CD4-positive, CD25-positive, alpha-beta regulatory T cell (primary cell): ENCODE measurements around the gene ACHE. TPM values are rescaled to one million over a fixed set of nuclear protein-coding genes. Genes with fewer than 3 reads are reported as not detected.

Experiments
- ATAC-seq, 2 donors: fragments of 150-1000 bp; cut with Tn5 transposase; one replicate each; pipeline ENCODE4 v1.10.0; 2021; ENCODE audit warnings: low read depth in 2 of 2, moderate number of reproducible peaks in 2 of 2, moderate library complexity in 1 of 2
- DNase-seq, 3 donors: peaks; one replicate each; pipeline versions ENCODE4 v3.0.0 to v3.0.0-alpha.2; 2012 to 2022; ENCODE audit warnings: mixed read lengths in 1 of 3
- H3K27ac ChIP-seq: one replicate; pipeline ENCODE4 v1.7.0; 2013; ENCODE audit warnings: mild to moderate bottlenecking, low read length; ENCODE audit not compliant: insufficient read depth, poor library complexity, severe bottlenecking
- H3K27me3 ChIP-seq: one replicate; pipeline ENCODE4 v1.7.0; 2013; ENCODE audit warnings: low read length; ENCODE audit not compliant: control insufficient read depth, insufficient read depth
- H3K36me3 ChIP-seq: one replicate; pipeline ENCODE4 v1.7.0; 2013; ENCODE audit warnings: mild to moderate bottlenecking, low read length, moderate library complexity; ENCODE audit not compliant: control insufficient read depth, insufficient read depth
- H3K4me1 ChIP-seq: 2 replicates; pipeline ENCODE4 v1.7.0; 2013; ENCODE audit warnings: mild to moderate bottlenecking, low read length; ENCODE audit not compliant: insufficient read depth, control insufficient read depth, poor library complexity, severe bottlenecking
- H3K4me3 ChIP-seq: one replicate; pipeline ENCODE4 v1.7.0; 2013; ENCODE audit warnings: low read depth, mild to moderate bottlenecking, low read length, moderate library complexity
- H3K9me3 ChIP-seq, 2 experiments: 1 replicate in 1 of 2; 2 replicates in 1 of 2; pipeline ENCODE4 v1.7.0; 2013; ENCODE audit warnings: low read length in 2 of 2, mild to moderate bottlenecking in 1 of 2, moderate library complexity in 1 of 2; ENCODE audit not compliant: control insufficient read depth in 2 of 2
- H3K27ac Mint-ChIP-seq, 3 donors: one replicate each; pipeline ENCODE4 v1.8.0; 2020 to 2022; ENCODE audit warnings: mild to moderate bottlenecking in 3 of 3, mixed read lengths in 3 of 3, moderate library complexity in 2 of 3
- H3K27me3 Mint-ChIP-seq: one replicate; pipeline ENCODE4 v1.8.0; 2022; ENCODE audit warnings: mild to moderate bottlenecking, mixed read lengths
- H3K36me3 Mint-ChIP-seq: one replicate; pipeline ENCODE4 v1.8.0; 2020; ENCODE audit warnings: mixed read lengths
- H3K4me1 Mint-ChIP-seq, 4 donors: one replicate each; pipeline ENCODE4 v1.8.0; 2020 to 2022; ENCODE audit warnings: mixed read lengths in 4 of 4, mild to moderate bottlenecking in 1 of 4
- H3K4me3 Mint-ChIP-seq, 4 donors: one replicate each; pipeline ENCODE4 v1.8.0; 2020 to 2022; ENCODE audit warnings: mild to moderate bottlenecking in 4 of 4, mixed read lengths in 4 of 4, moderate library complexity in 3 of 4
- H3K9me3 Mint-ChIP-seq, 7 donors: one replicate each; pipeline ENCODE4 v1.8.0; 2020 to 2022; ENCODE audit warnings: mixed read lengths in 7 of 7, mild to moderate bottlenecking in 3 of 7, moderate library complexity in 2 of 7
- polyA plus RNA-seq, 4 donors: library from polyadenylated mRNA; unstranded; fragments of 300-500 nt; fragmentation: Illumina TruSeq; gene quantifications; one replicate each; pipeline ENCODE4 v1.2.3, GENCODE V29; 2021
- total RNA-seq: library from RNA; stranded (reverse); gene quantifications from one replicate; pipeline ENCODE4 v1.2.3, GENCODE V29; 2022

The ACHE gene
- total and polyA plus RNA-seq, 5 donors from 2014 or later = 0.20 TPM; not detected in 4

GRCh38 chr7:100886142-100886935 is 9.3 kb downstream of the ACHE start:
- ATAC-seq (no peak), DNase-seq (no peak)
- Mint-ChIP-seq H3K9me3 (peaks cover 0 to 2% (median 0%) of the 10 kb centered on the region in 7 donors), H3K4me3 (peak overlapping the region; percentile 21 to 87 (median 67)), H3K27ac (peak overlapping the region in 1 of 3 donors; percentile 67), H3K27me3 (peaks cover 14% of the 10 kb centered on the region), H3K4me1 (peaks cover 0 to 52% (median 28%) of the 10 kb centered on the region in 4 donors), H3K36me3 (peaks cover 57% of the 10 kb centered on the region)
- Histone ChIP-seq H3K36me3 (peaks cover 58% of the 10 kb centered on the region), H3K4me3 (no peak overlapping the region), H3K4me1 (peaks cover 36% of the 10 kb centered on the region), H3K27me3 (no peaks in the 10 kb centered on the region), H3K27ac (peak overlapping the region; percentile 78), H3K9me3 (no peaks in the 10 kb centered on the region)

- Histone ChIP-seq H3K9me3 (no peaks in the 10 kb centered on the region), H3K4me1 (peaks cover 29% of the 10 kb centered on the region), H3K27me3 (no peaks in the 10 kb centered on the region), H3K4me3 (no peak overlapping the region), H3K36me3 (peaks cover 61% of the 10 kb centered on the region), H3K27ac (no peak overlapping the region)
- peak overlapping the region in 2 of 3 donors; percentile 7 to 67 for H3K27ac Mint-ChIP-seq
- peaks cover 0 to 2% (median 0%) of the 10 kb centered on the region in 7 donors for H3K9me3 Mint-ChIP-seq
- peaks cover 10% of the 10 kb centered on the region for H3K27me3 Mint-ChIP-seq
- peaks cover 59% of the 10 kb centered on the region for H3K36me3 Mint-ChIP-seq
- peak overlapping the region in 2 of 4 donors; percentile 18 to 83 for H3K4me3 Mint-ChIP-seq
- H3K4me1 Mint-ChIP-seq = peaks cover 0 to 50% (median 29%) of the 10 kb centered on the region in 4 donors
- DNase-seq (no peak), ATAC-seq (no peak)
These were observed 10.1 kb downstream of the ACHE start for GRCh38 chr7:100885440-100886141.

- no peak for DNase-seq
- no peaks in the 10 kb centered on the region for H3K9me3 Mint-ChIP-seq
- peak overlapping the region in 2 of 4 donors; percentile 43 to 83 for H3K4me3 Mint-ChIP-seq
- Histone ChIP-seq H3K27ac (no peak overlapping the region), H3K4me3 (no peak overlapping the region), H3K9me3 (no peaks in the 10 kb centered on the region), H3K27me3 (no peaks in the 10 kb centered on the region), H3K36me3 (peaks cover 64% of the 10 kb centered on the region), H3K4me1 (peaks cover 22% of the 10 kb centered on the region)
- peaks cover 3% of the 10 kb centered on the region for H3K27me3 Mint-ChIP-seq
- ATAC-seq = no peak
- peak overlapping the region in 2 of 3 donors; percentile 7 to 83 for H3K27ac Mint-ChIP-seq
- H3K4me1 Mint-ChIP-seq = peaks cover 0 to 50% (median 30%) of the 10 kb centered on the region in 4 donors
- H3K36me3 Mint-ChIP-seq = peaks cover 62% of the 10 kb centered on the region
These were observed 10.8 kb downstream of the ACHE start for GRCh38 chr7:100884736-100885439.

GRCh38 chr7:100882785-100883526 is 12.7 kb downstream of the ACHE start:
- Histone ChIP-seq H3K27me3 (no peaks in the 10 kb centered on the region), H3K36me3 (peaks cover 75% of the 10 kb centered on the region), H3K4me1 (peaks cover 7% of the 10 kb centered on the region), H3K27ac (no peak overlapping the region), H3K9me3 (no peaks in the 10 kb centered on the region), H3K4me3 (no peak overlapping the region)
- no peak overlapping the region for H3K27ac Mint-ChIP-seq
- no peaks in the 10 kb centered on the region for H3K27me3 Mint-ChIP-seq
- H3K36me3 Mint-ChIP-seq = peaks cover 70% of the 10 kb centered on the region
- no peak overlapping the region for H3K4me3 Mint-ChIP-seq
- no peaks in the 10 kb centered on the region for H3K9me3 Mint-ChIP-seq
- peaks cover 0 to 59% (median 35%) of the 10 kb centered on the region in 4 donors for H3K4me1 Mint-ChIP-seq
- DNase-seq (no peak), ATAC-seq (no peak)

GRCh38 chr7:100882201-100882600 is 13.5 kb downstream of the ACHE start:
- H3K4me3 ChIP-seq = no peak overlapping the region
- ATAC-seq (no peak), DNase-seq (no peak)
- Mint-ChIP-seq H3K36me3 (peaks cover 62% of the 10 kb centered on the region), H3K4me3 (no peak overlapping the region), H3K27me3 (no peaks in the 10 kb centered on the region), H3K4me1 (peaks cover 0 to 57% (median 27%) of the 10 kb centered on the region in 4 donors), H3K9me3 (no peaks in the 10 kb centered on the region), H3K27ac (no peak overlapping the region)
- H3K27me3 ChIP-seq = no peaks in the 10 kb centered on the region
- H3K27ac ChIP-seq = no peak overlapping the region
- no peaks in the 10 kb centered on the region for H3K4me1 ChIP-seq
- no peaks in the 10 kb centered on the region for H3K9me3 ChIP-seq
- H3K36me3 ChIP-seq = peaks cover 77% of the 10 kb centered on the region

- Histone ChIP-seq H3K4me3 (no peak overlapping the region), H3K27me3 (no peaks in the 10 kb centered on the region), H3K27ac (no peak overlapping the region), H3K9me3 (no peaks in the 10 kb centered on the region), H3K36me3 (peaks cover 66% of the 10 kb centered on the region), H3K4me1 (peaks cover 10% of the 10 kb centered on the region)
- peaks cover 57% of the 10 kb centered on the region for H3K36me3 Mint-ChIP-seq
- H3K4me3 Mint-ChIP-seq = peak overlapping the region in 1 of 4 donors; percentile 7
- no peaks in the 10 kb centered on the region for H3K27me3 Mint-ChIP-seq
- peaks cover 6 to 59% (median 26%) of the 10 kb centered on the region in 4 donors for H3K4me1 Mint-ChIP-seq
- DNase-seq = no peak
- peak overlapping the region in 1 of 3 donors; percentile 32 for H3K27ac Mint-ChIP-seq
- no peaks in the 10 kb centered on the region for H3K9me3 Mint-ChIP-seq
- ATAC-seq = no peak
These were observed 14.6 kb downstream of the ACHE start for GRCh38 chr7:100881136-100881535.

GRCh38 chr7:100880645-100881044 is 15.0 kb downstream of the ACHE start:
- no peak for ATAC-seq
- Histone ChIP-seq H3K4me3 (no peak overlapping the region), H3K27ac (no peak overlapping the region), H3K4me1 (peaks cover 15% of the 10 kb centered on the region), H3K9me3 (no peaks in the 10 kb centered on the region), H3K27me3 (no peaks in the 10 kb centered on the region), H3K36me3 (peaks cover 61% of the 10 kb centered on the region)
- H3K4me1 Mint-ChIP-seq = peaks cover 8 to 60% (median 29%) of the 10 kb centered on the region in 4 donors
- no peaks in the 10 kb centered on the region for H3K27me3 Mint-ChIP-seq
- no peak overlapping the region for H3K4me3 Mint-ChIP-seq
- peaks cover 53% of the 10 kb centered on the region for H3K36me3 Mint-ChIP-seq
- peak overlapping the region in 2 of 3 donors; percentile 54 to 57 for H3K27ac Mint-ChIP-seq
- no peak for DNase-seq
- H3K9me3 Mint-ChIP-seq = no peaks in the 10 kb centered on the region
